Prostate gland (tissue), 2 donors: Measurements from ENCODE around the gene INSL3. TPM values are rescaled to one million over a fixed set of nuclear protein-coding genes. Genes with fewer than 3 reads are reported as not detected.
A peak's percentile ranks its signal among the peaks of the same experiment; 100 is the strongest.

ENCODE experiments used
- DNase-seq: peaks from one replicate; pipeline ENCODE4 v3.0.0-alpha.2; 2019; ENCODE audit warnings: low spot score
- H3K27ac ChIP-seq, 2 donors: fragments of 200-600 bp; sonication (generic); 2 replicates each; pipeline ENCODE4 v1.5.1; 2017 to 2019
- H3K27me3 ChIP-seq: fragments of 200-600 bp; sonication (generic); replicated peaks from 2 replicates; pipeline ENCODE4 v1.5.1; 2019; ENCODE audit not compliant: insufficient read depth
- H3K36me3 ChIP-seq, 2 donors: fragments of 200-600 bp; sonication (generic); 1 replicate in 1 of 2; 2 replicates in 1 of 2; pipeline versions ENCODE4 v1.5.1 to v1.8.1; 2017 to 2019
- H3K4me1 ChIP-seq: fragments of 200-600 bp; sonication (generic); replicated peaks from 2 replicates; pipeline ENCODE4 v1.5.1; 2019
- H3K4me3 ChIP-seq, 2 donors: fragments of 200-600 bp; sonication (generic); 2 replicates each; pipeline ENCODE4 v1.5.1; 2017 to 2019
- H3K9me3 ChIP-seq: fragments of 200-600 bp; sonication (generic); 2 replicates; pipeline ENCODE4 v1.5.1; 2017
- CTCF ChIP-seq, 4 experiments: fragments of 200-600 bp in 2 of 4; fragments of 450-650 bp in 2 of 4; sonication (generic) in 2 of 4; IDR thresholded peaks; 1 replicate in 3 of 4; 2 replicates in 1 of 4; pipeline ENCODE4 v1.5.1; 2016 to 2019; ENCODE audit warnings: antibody characterized with exemption in 4 of 4, mild to moderate bottlenecking in 2 of 4, moderate library complexity in 2 of 4
- POLR2A ChIP-seq: fragments of 450-650 bp; IDR thresholded peaks from one replicate; pipeline ENCODE4 v1.6.1; 2016; ENCODE audit warnings: antibody characterized with exemption, mild to moderate bottlenecking
- POLR2AphosphoS5 ChIP-seq: sonication (generic); formaldehyde crosslinking; IDR thresholded peaks from one replicate; pipeline ENCODE4 v1.6.1; 2017; ENCODE audit warnings: antibody characterized with exemption
- WGBS: methylation state at CpG from one replicate; pipeline ENCODE4 v1.1.5; 2018; 5-methylcytosine and 5-hydroxymethylcytosine counted together
- intact Hi-C: fragments of 100-400 bp; cut with DNase I; formaldehyde crosslinking; loops from one replicate; pipeline ENCODE4 v1.14.2; 2022
- total RNA-seq, 2 donors: library from RNA; depleted of rRNA; stranded (reverse); fragments of >200 nt; gene quantifications; one replicate each; pipeline ENCODE4 v1.1.0, GENCODE V29; 2016

INSL3 gene
- total RNA-seq, 2 donors from 2014 or later: 117 TPM; not detected in 1

- no peak for DNase-seq
- no peaks in the 10 kb centered on the region for H3K4me1 ChIP-seq
- no peak overlapping the region for H3K27ac ChIP-seq
- peak overlapping the region in 1 of 2 donors; percentile 10 for H3K4me3 ChIP-seq
- H3K36me3 ChIP-seq: no peaks in the 10 kb centered on the region
- H3K9me3 ChIP-seq: no peaks in the 10 kb centered on the region
- H3K27me3 ChIP-seq: no peaks in the 10 kb centered on the region
- intact Hi-C loops: no loop called here
- 18% methylated on average over 29 of the region's 29 CpGs for WGBS
- TF ChIP-seq POLR2A: no peak
- no peak for TF ChIP-seq CTCF (IDR thresholded peaks at IDR 0.05)
- no peak for TF ChIP-seq POLR2AphosphoS5
These were observed 8.7 kb upstream of the INSL3 start for GRCh38 chr19:17829855-17830566.

- Histone ChIP-seq H3K4me1 (no peaks in the 10 kb centered on the region), H3K36me3 (no peaks in the 10 kb centered on the region), H3K27me3 (no peaks in the 10 kb centered on the region), H3K4me3 (no peak overlapping the region), H3K27ac (no peak overlapping the region), H3K9me3 (no peaks in the 10 kb centered on the region)
- no peak for DNase-seq
- no peak for TF ChIP-seq POLR2A
- intact Hi-C loops: no loop called here
- 86% methylated on average over 13 of the region's 13 CpGs for WGBS
These were observed 5.3 kb upstream of the INSL3 start for GRCh38 chr19:17826508-17827056.

GRCh38 chr19:17824339-17824738, 3.0 kb upstream of the INSL3 start:
- WGBS: 61% methylated on average over 8 of the region's 8 CpGs
- H3K27me3 ChIP-seq: no peaks in the 10 kb centered on the region
- no peaks in the 10 kb centered on the region for H3K4me1 ChIP-seq
- DNase-seq: no peak
- intact Hi-C loops: no loop called here
- H3K27ac ChIP-seq: no peak overlapping the region
- no peaks in the 10 kb centered on the region for H3K9me3 ChIP-seq
- no peaks in the 10 kb centered on the region for H3K36me3 ChIP-seq
- no peak for TF ChIP-seq POLR2AphosphoS5
- TF ChIP-seq CTCF (IDR thresholded peaks at IDR 0.05): no peak
- TF ChIP-seq POLR2A: no peak
- no peak overlapping the region for H3K4me3 ChIP-seq

GRCh38 chr19:17817668-17818363, 3.5 kb downstream of the INSL3 start:
- H3K27me3 ChIP-seq: no peaks in the 10 kb centered on the region
- TF ChIP-seq CTCF (IDR thresholded peaks at IDR 0.05) (no peak), POLR2AphosphoS5 (no peak), POLR2A (no peak)
- WGBS: 75% methylated on average over 13 of the region's 13 CpGs
- intact Hi-C loops: no loop called here
- H3K4me1 ChIP-seq: no peaks in the 10 kb centered on the region
- H3K4me3 ChIP-seq: no peak overlapping the region
- no peak for DNase-seq
- H3K9me3 ChIP-seq: no peaks in the 10 kb centered on the region
- no peak overlapping the region for H3K27ac ChIP-seq
- no peaks in the 10 kb centered on the region for H3K36me3 ChIP-seq

GRCh38 chr19:17812099-17812498, 9.2 kb downstream of the INSL3 start:
- H3K27ac ChIP-seq: no peak overlapping the region
- WGBS: 67% methylated on average over 5 of the region's 5 CpGs
- no peak for TF ChIP-seq POLR2A
- TF ChIP-seq POLR2AphosphoS5: no peak
- TF ChIP-seq CTCF (IDR thresholded peaks at IDR 0.05): no peak

More at GRCh38 chr19:17812099-17812498, 9.2 kb downstream of the INSL3 start:
- Histone ChIP-seq H3K36me3 (no peaks in the 10 kb centered on the region), H3K27me3 (no peaks in the 10 kb centered on the region), H3K4me3 (no peak overlapping the region), H3K9me3 (no peaks in the 10 kb centered on the region), H3K4me1 (no peaks in the 10 kb centered on the region)
- no peak for DNase-seq
- intact Hi-C loops: no loop called here
